Adrenal gland (tissue), 12 donors: ENCODE data around the gene G6PD. TPM values are rescaled to one million over a fixed set of nuclear protein-coding genes. Genes with fewer than 3 reads are reported as not detected.

ENCODE experiments used
- DNase-seq, 7 donors: peaks; one replicate each; pipeline ENCODE4 v3.0.0-alpha.2; 2019 to 2020
- H3K27ac ChIP-seq, 5 donors: fragments of 200-600 bp; sonication (generic) in 4 of 5; 1 replicate in 3 of 5; 2 replicates in 2 of 5; pipeline versions ENCODE4 v1.5.1 to v1.8.0; 2016 to 2020; ENCODE audit warnings: mild to moderate bottlenecking in 1 of 5
- H3K27me3 ChIP-seq: fragments of 200-600 bp; 2 replicates; pipeline ENCODE4 v1.8.0; 2021
- H3K36me3 ChIP-seq, 2 donors: fragments of 200-600 bp; replicated peaks in 1 of 2; 1 replicate in 1 of 2; 2 replicates in 1 of 2; pipeline versions ENCODE4 v1.5.1 to v1.8.0; 2018 to 2022
- H3K4me1 ChIP-seq, 2 donors: fragments of 200-600 bp; replicated peaks in 1 of 2; 1 replicate in 1 of 2; 2 replicates in 1 of 2; pipeline versions ENCODE4 v1.5.1 to v1.8.0; 2018 to 2021
- H3K4me3 ChIP-seq, 4 donors: fragments of 200-600 bp; sonication (generic) in 3 of 4; one replicate each; pipeline ENCODE4 v1.5.1; 2016 to 2018
- H3K9me3 ChIP-seq, 3 donors: fragments of 200-600 bp; sonication (generic) in 1 of 3; replicated peaks in 1 of 3; 1 replicate in 2 of 3; 2 replicates in 1 of 3; pipeline versions ENCODE4 v1.5.1 to v1.8.0; 2016 to 2021
- CTCF ChIP-seq, 6 experiments: fragments of 450-650 bp in 4 of 6; fragments of 200-600 bp in 2 of 6; sonication (generic) in 1 of 6; IDR thresholded peaks; 1 replicate in 5 of 6; 2 replicates in 1 of 6; pipeline versions ENCODE4 v1.5.1 to v1.8.0; 2016 to 2021; ENCODE audit warnings: antibody characterized with exemption in 6 of 6, mild to moderate bottlenecking in 2 of 6, moderate library complexity in 1 of 6
- POLR2A ChIP-seq, 2 donors: fragments of 450-650 bp; IDR thresholded peaks; one replicate each; pipeline ENCODE4 v1.6.1; 2017; ENCODE audit warnings: antibody characterized with exemption in 2 of 2, mild to moderate bottlenecking in 2 of 2, moderate library complexity in 1 of 2
- WGBS, 4 donors: extraction: QIAGEN DNeasy Blood & Tissue Kit in 2 of 4; methylation state at CpG; one replicate each; pipeline versions ENCODE4 v1.1.5 to v1.1.7; 2013 to 2017; 5-methylcytosine and 5-hydroxymethylcytosine counted together
- intact Hi-C, 2 donors: fragments of 100-400 bp; cut with DNase I; formaldehyde crosslinking; loops; one replicate each; pipeline versions ENCODE4 v1.14.1 to v1.15.0; 2022 to 2023
- polyA plus RNA-seq, 3 donors: library from polyadenylated mRNA; stranded (reverse); fragments of 200-250 nt in 2 of 3; fragments of 350-450 nt in 1 of 3; fragmentation: Illumina TruSeq in 1 of 3; extraction: RNeasy Lipid Tissue Mini Kit (QIAGEN cat#74804) in 1 of 3; gene quantifications; one replicate each; pipeline ENCODE4 v1.2.3, GENCODE V29; 2013 to 2014
- total RNA-seq, 9 donors: library from RNA; depleted of rRNA in 4 of 9; stranded (reverse); fragments of >200 nt in 4 of 9; fragments of 120-200 nt in 1 of 9; fragmentation: NEBNext Ultra II Directional in 1 of 9; extraction: Animal tissue kit (Norgen Biotek cat#: 25700) in 1 of 9; gene quantifications; one replicate each; pipeline versions ENCODE4 v1.1.0 to v1.2.4, GENCODE V29; 2013 to 2023
- donor health status: healthy with polysubstance abuse.
- donor health status: Bipolar disorder and iron deficiency.
- donor health status: DM: yes; HTN: yes; CAD: no.
- donor health status: DM: no; HTN: no; CAD: no.
- donor health status: DM: no; HTN: no; CAD: no.
- donor health status: DM: yes; HTN: yes; CAD: no.

G6PD gene
- total and polyA plus RNA-seq, 12 donors, result 22.1 to 124 (median 93.8) TPM

- Histone ChIP-seq H3K9me3 (no peaks in the 10 kb centered on the region), H3K27me3 (no peaks in the 10 kb centered on the region), H3K27ac (peak within 1 kb of the TSS; percentile 72 to 97 (median 88)), H3K36me3 (no peaks in the 10 kb centered on the region), H3K4me3 (peak within 1 kb of the TSS in 2 of 4 donors; percentile 2 to 66), H3K4me1 (peaks cover 3 to 6% of the 10 kb centered on the region in 2 donors)
- TF ChIP-seq CTCF (IDR thresholded peaks at IDR 0.05), result no peak
- TF ChIP-seq POLR2A (IDR thresholded peaks at IDR 0.05), result peak; percentile 83 to 91
- intact Hi-C loops, result no loop called here
- WGBS, 4 donors, result 0 to 26% (median 11%) methylated on average over 1 to 58 of the region's 71 CpGs
- DNase-seq, result peak; percentile 93 to 97 (median 95)
Measured at GRCh38 chrX:154490414-154491083, 56.1 kb downstream of the G6PD start, which contains the start of gene SLC10A3. Gene SLC10A3, minus strand, starts transcription at chrX:154490629. Its CDS starts 1,689 bp downstream, at chrX:154488940.

- intact Hi-C loops, result no loop called here
- TF ChIP-seq POLR2A (IDR thresholded peaks at IDR 0.05) (no peak), CTCF (IDR thresholded peaks at IDR 0.05) (no peak)
- H3K36me3 ChIP-seq, result no peaks in the 10 kb centered on the region
- peak overlapping the region in 1 of 4 donors; percentile 66 for H3K4me3 ChIP-seq
- WGBS, 4 donors, result 1 to 66% (median 47%) methylated on average over 11 to 15 of the region's 19 CpGs; no CpG with 5 or more reads in 1 of the 4 donors
- peak in 6 of 7 donors; percentile 50 to 69 (median 56) for DNase-seq
- no peaks in the 10 kb centered on the region for H3K9me3 ChIP-seq
- no peaks in the 10 kb centered on the region for H3K27me3 ChIP-seq
- H3K4me1 ChIP-seq, result peaks cover 5 to 8% of the 10 kb centered on the region in 2 donors
- H3K27ac ChIP-seq, result peak overlapping the region; percentile 46 to 97 (median 88)
Measured at GRCh38 chrX:154490021-154490413, 56.6 kb downstream of the G6PD start.

GRCh38 chrX:154489182-154489581, 57.5 kb downstream of the G6PD start:
- TF ChIP-seq CTCF (IDR thresholded peaks at IDR 0.05) (no peak), POLR2A (IDR thresholded peaks at IDR 0.05) (no peak)
- 75 to 93% (median 91%) methylated on average over 1 to 4 of the region's 4 CpGs; no CpG with 5 or more reads in 1 of the 4 donors for WGBS, 4 donors
- Histone ChIP-seq H3K4me1 (peaks cover 5 to 14% of the 10 kb centered on the region in 2 donors), H3K36me3 (no peaks in the 10 kb centered on the region), H3K4me3 (peak overlapping the region in 1 of 4 donors; percentile 66), H3K27ac (peak overlapping the region in 3 of 5 donors; percentile 81 to 97 (median 93)), H3K9me3 (no peaks in the 10 kb centered on the region), H3K27me3 (no peaks in the 10 kb centered on the region)
- no peak for DNase-seq
- intact Hi-C loops, result no loop called here

- intact Hi-C loops, result no loop called here
- no peak overlapping the region for H3K4me3 ChIP-seq
- peaks cover 5 to 14% of the 10 kb centered on the region in 2 donors for H3K4me1 ChIP-seq
Measured at GRCh38 chrX:154488336-154489075, 58.1 kb downstream of the G6PD start.

More at GRCh38 chrX:154488336-154489075, 58.1 kb downstream of the G6PD start:
- DNase-seq, result no peak
- Histone ChIP-seq H3K9me3 (no peaks in the 10 kb centered on the region), H3K36me3 (no peaks in the 10 kb centered on the region), H3K27me3 (no peaks in the 10 kb centered on the region), H3K27ac (no peak overlapping the region)
- no peak for TF ChIP-seq CTCF (IDR thresholded peaks at IDR 0.05)
- no peak for TF ChIP-seq POLR2A (IDR thresholded peaks at IDR 0.05)
- 88 to 97% (median 89%) methylated on average over 8 to 20 of the region's 20 CpGs for WGBS, 4 donors
